ENCODE measurements around the gene AP1AR. TPM values are rescaled to one million over a fixed set of nuclear protein-coding genes. Genes with fewer than 3 reads are reported as not detected.

Gene AP1AR
- 10 to 100 TPM; 12.4 to 13.2 TPM for total RNA-seq

GRCh38 chr4:112231779-112232713, at the start of gene AP1AR:
TSS of gene AP1AR (plus strand) at chr4:112231787. CDS start at chr4:112232092, 305 bp downstream.

GRCh38 chr4:112296949-112297880, 65.6 kb downstream of the AP1AR start, which contains the start of gene ALPK1:
TSS of gene ALPK1 (plus strand) at chr4:112297369.

Other genes starting within 250 kb of the AP1AR start
- gene FAM241A, start 86.3 kb upstream of the AP1AR start, total RNA-seq = 1 to 10 TPM; 1.4 to 1.5 TPM
- 10 to 100 TPM; 24.2 TPM for gene TIFA, start 54.1 kb downstream of the AP1AR start, total RNA-seq
- 10 to 100 TPM; 15.4 to 17.1 TPM for gene ALPK1, start 65.6 kb downstream of the AP1AR start, total RNA-seq

Data from activated naive CD4-positive, alpha-beta T cell treated with anti-CD3 and anti-CD28 coated beads, Interleukin-2, amount 10 ng/mL, durations not matched to agents 5 hours and 36 hours (primary cell).